Esophagus (tissue), 2 donors: ENCODE results near the gene MINK1. TPM values are rescaled to one million over a fixed set of nuclear protein-coding genes. Genes with fewer than 3 reads are reported as not detected.
"Not testable (repeated sequence)": the region's sequence is repeated elsewhere in the genome, so short reads cannot be mapped to it uniquely, and the experiment has no call there.

Source experiments
- H3K27ac ChIP-seq, 2 donors: one replicate each; pipeline ENCODE4 v1.5.1; 2013; ENCODE audit warnings: low read depth in 2 of 2, mild to moderate bottlenecking in 2 of 2, inconsistent platforms in 1 of 2, low read length in 1 of 2, moderate library complexity in 1 of 2
- H3K27me3 ChIP-seq, 2 donors: one replicate each; pipeline ENCODE4 v1.6.1; 2013; ENCODE audit warnings: low read length in 2 of 2, control low read depth in 1 of 2, mild to moderate bottlenecking in 1 of 2; ENCODE audit not compliant: insufficient read depth in 2 of 2, control insufficient read depth in 1 of 2
- H3K36me3 ChIP-seq, 2 donors: one replicate each; pipeline ENCODE4 v1.6.1; 2013; ENCODE audit warnings: low read length in 1 of 2; ENCODE audit not compliant: control insufficient read depth in 2 of 2, insufficient read depth in 2 of 2
- H3K4me1 ChIP-seq, 2 donors: one replicate each; pipeline ENCODE4 v1.6.1; 2013; ENCODE audit warnings: low read length in 1 of 2; ENCODE audit not compliant: control insufficient read depth in 2 of 2, insufficient read depth in 2 of 2
- H3K4me3 ChIP-seq, 2 donors: one replicate each; pipeline ENCODE4 v1.5.1; 2013; ENCODE audit warnings: low read length in 2 of 2, mild to moderate bottlenecking in 2 of 2, low read depth in 1 of 2, moderate library complexity in 1 of 2
- H3K9me3 ChIP-seq, 2 donors: one replicate each; pipeline ENCODE4 v1.6.1; 2013; ENCODE audit warnings: mild to moderate bottlenecking in 2 of 2, low read depth in 1 of 2, low read length in 1 of 2, moderate library complexity in 1 of 2; ENCODE audit not compliant: control insufficient read depth in 2 of 2, insufficient read depth in 1 of 2
- WGBS, 2 donors: extraction: QIAGEN DNeasy Blood & Tissue Kit; methylation state at CpG; one replicate each; pipeline ENCODE4 v1.1.7; 2013; 5-methylcytosine and 5-hydroxymethylcytosine counted together
- polyA plus RNA-seq, 2 donors: library from polyadenylated mRNA; stranded (reverse); fragments of 200-250 nt; gene quantifications; one replicate each; pipeline ENCODE4 v1.2.3, GENCODE V29; 2013
- donor health status: healthy with polysubstance abuse.
- donor health status: Bipolar disorder and iron deficiency.

Gene MINK1
- polyA plus RNA-seq, 2 donors = 86.1 to 161 TPM

GRCh38 chr17:4832829-4833177 is 337 bp upstream of the MINK1 start:
- H3K36me3 ChIP-seq, H3K4me1 ChIP-seq, H3K27me3 ChIP-seq, H3K9me3 ChIP-seq: not testable (repeated sequence)
- Histone ChIP-seq H3K4me3 (peak overlapping the region; percentile 86 to 93), H3K27ac (peak overlapping the region; percentile 87 to 93)
- 0% methylated on average over 9 to 10 of the region's 17 CpGs for WGBS, 2 donors

DNA sequence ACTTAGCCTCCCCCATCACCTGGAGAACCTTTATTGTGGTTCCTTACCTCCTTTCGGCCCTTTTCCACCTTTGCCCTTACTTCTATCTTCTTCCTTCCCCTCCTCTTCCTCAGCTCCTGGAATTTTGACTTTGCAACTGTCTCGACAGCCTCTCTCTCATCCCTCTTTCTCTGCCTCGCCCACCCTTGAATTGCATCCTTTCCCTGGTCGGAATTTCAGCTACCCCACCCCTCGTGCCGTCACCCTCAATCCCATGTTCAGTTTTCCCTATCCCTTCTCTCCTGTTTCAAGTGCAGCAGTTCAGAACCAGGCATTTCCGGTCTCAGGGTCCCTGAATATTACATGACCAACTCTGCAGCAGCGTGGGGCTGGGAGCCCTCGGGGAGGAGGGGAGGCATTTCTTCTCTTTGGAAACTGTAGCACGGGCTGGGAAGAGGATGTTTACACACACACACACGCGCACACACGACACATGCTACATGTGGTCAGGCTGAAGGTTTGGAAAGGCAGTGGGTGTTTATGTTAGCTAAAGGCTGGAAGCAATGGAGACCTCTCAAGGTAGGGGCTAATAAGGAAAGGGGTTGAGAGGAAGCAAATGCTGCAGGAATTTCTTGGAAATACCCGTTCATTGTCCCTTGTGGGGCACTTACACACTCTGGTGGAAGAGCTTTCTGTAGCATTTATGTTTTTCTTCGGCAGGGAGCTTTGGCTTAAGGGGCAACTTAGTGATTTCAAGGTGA is 971 bp downstream of the MINK1 start:
- H3K4me1 ChIP-seq = peaks cover 0 to 10% of the 10 kb centered on the region in 2 donors
- no peaks in the 10 kb centered on the region for H3K9me3 ChIP-seq
- H3K27me3 ChIP-seq = no peaks in the 10 kb centered on the region
- 3 to 4% methylated on average over 15 of the region's 15 CpGs for WGBS, 2 donors
- peaks cover 0 to 4% of the 10 kb centered on the region in 2 donors for H3K36me3 ChIP-seq
- H3K4me3 ChIP-seq = peak overlapping the region; percentile 86 to 93
- H3K27ac ChIP-seq = peak overlapping the region; percentile 87 to 93

GRCh38 chr17:4834681-4835020 is 1.5 kb downstream of the MINK1 start:
- Histone ChIP-seq H3K27ac (peak overlapping the region; percentile 87 to 93), H3K9me3 (no peaks in the 10 kb centered on the region), H3K4me3 (peak overlapping the region; percentile 86 to 93), H3K27me3 (no peaks in the 10 kb centered on the region), H3K4me1 (peaks cover 0 to 10% of the 10 kb centered on the region in 2 donors), H3K36me3 (peaks cover 0 to 4% of the 10 kb centered on the region in 2 donors)
- 41 to 56% methylated on average over 4 of the region's 4 CpGs for WGBS, 2 donors

DNA sequence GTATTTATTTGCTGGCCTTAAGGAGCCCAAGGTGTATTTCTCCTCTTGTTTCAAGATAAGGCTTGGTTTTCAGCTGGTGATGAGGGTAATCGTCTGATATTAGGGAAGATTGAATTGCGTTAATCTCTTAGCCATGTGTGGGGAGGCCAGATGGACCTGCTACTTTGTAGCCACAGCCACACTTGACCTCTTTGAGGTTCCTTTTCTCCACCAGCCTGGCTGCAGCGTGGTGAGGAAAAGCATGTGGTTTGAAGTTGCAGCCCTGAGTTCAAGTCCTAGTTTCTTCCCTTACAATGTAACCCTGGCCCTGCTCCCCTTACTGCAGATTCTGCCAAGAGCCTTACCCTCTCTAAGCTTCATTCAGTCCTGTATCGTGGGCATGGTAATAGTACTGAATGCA is 3.1 kb downstream of the MINK1 start:
- peaks cover 0 to 4% of the 10 kb centered on the region in 2 donors for H3K36me3 ChIP-seq
- H3K9me3 ChIP-seq = no peaks in the 10 kb centered on the region
- no peak overlapping the region for H3K4me3 ChIP-seq
- no peaks in the 10 kb centered on the region for H3K27me3 ChIP-seq
- peaks cover 7 to 16% of the 10 kb centered on the region in 2 donors for H3K4me1 ChIP-seq
- WGBS, 2 donors = 72 to 75% methylated on average over 4 of the region's 4 CpGs
- H3K27ac ChIP-seq = peak overlapping the region in 1 of 2 donors; percentile 75

DNA sequence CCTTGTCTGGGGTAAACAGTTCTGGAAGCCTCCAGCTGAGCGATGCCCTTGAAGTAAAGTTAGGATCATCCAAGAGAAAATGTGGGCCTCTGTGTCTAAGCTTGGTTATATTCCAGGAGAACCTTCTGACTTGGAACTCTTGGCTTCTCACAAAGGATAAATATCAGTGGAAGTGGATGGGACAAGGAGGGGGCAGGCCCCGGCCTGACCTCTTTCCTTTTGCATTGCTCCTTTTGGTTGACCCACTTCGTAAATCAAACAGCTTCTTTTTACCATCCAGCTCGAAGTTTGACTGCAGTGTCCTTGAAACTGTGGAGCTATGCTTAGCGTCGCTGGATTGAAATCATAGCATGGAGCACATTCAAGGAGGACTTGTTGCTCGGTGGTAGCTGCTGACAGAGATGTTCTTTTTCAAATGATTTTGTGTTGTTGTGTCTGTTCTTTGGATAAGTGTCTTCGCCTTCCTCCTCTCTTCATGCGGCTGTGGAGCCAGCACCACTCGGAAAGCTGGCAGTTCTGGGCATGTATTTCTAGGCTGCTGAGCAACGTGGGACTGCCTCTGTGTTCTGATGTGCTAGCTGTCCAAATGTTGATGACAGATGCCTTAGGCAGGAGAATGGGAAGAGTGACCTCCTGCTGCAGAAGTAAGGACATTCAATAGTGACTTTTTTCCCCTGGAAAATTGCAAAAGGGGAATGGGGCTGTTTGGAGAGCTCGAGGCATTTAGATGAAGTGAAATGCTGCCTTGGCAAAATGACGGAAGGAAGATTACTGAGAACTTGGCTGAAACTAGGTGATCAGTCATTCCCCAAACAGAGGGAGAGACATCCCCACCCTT is 4.5 kb downstream of the MINK1 start:
- no peaks in the 10 kb centered on the region for H3K9me3 ChIP-seq
- no peaks in the 10 kb centered on the region for H3K27me3 ChIP-seq
- WGBS, 2 donors = 38 to 47% methylated on average over 13 of the region's 13 CpGs
- peaks cover 0 to 4% of the 10 kb centered on the region in 2 donors for H3K36me3 ChIP-seq
- peak overlapping the region; percentile 5 to 38 for H3K27ac ChIP-seq
- H3K4me1 ChIP-seq = peaks cover 7 to 16% of the 10 kb centered on the region in 2 donors
- no peak overlapping the region for H3K4me3 ChIP-seq

DNA sequence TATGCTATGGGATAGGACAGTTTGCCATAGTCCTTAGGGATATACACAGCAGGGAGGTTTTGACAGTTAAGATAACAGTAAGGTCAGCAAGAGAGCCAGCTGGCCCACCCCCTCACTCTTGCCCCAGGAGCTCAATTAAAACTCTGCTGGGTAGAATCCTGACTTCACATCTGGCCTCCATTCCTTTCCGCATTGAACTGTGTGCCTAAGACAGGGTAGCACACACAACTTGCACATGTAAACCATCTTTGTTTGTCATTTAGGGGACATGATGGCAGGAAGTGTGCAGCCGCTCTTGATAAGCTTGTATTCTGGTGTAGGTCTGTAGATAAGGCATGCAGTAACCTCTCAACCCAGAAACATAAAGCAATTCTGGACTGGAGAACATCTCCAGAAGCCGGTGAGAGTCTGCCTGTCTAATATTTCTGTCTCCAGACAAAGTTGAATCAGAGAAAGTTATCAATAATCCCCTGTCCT is 5.2 kb downstream of the MINK1 start:
- H3K27ac ChIP-seq = peak overlapping the region in 1 of 2 donors; percentile 38
- H3K36me3 ChIP-seq = peaks cover 0 to 4% of the 10 kb centered on the region in 2 donors
- 84 to 87% methylated on average over 3 of the region's 3 CpGs for WGBS, 2 donors
- no peaks in the 10 kb centered on the region for H3K9me3 ChIP-seq
- H3K4me3 ChIP-seq = no peak overlapping the region
- no peaks in the 10 kb centered on the region for H3K27me3 ChIP-seq
- H3K4me1 ChIP-seq = peaks cover 7 to 16% of the 10 kb centered on the region in 2 donors

GRCh38 chr17:4839221-4839620 is 6.1 kb downstream of the MINK1 start:
- no peak overlapping the region for H3K4me3 ChIP-seq
- H3K4me1 ChIP-seq = peaks cover 7 to 16% of the 10 kb centered on the region in 2 donors

DNA sequence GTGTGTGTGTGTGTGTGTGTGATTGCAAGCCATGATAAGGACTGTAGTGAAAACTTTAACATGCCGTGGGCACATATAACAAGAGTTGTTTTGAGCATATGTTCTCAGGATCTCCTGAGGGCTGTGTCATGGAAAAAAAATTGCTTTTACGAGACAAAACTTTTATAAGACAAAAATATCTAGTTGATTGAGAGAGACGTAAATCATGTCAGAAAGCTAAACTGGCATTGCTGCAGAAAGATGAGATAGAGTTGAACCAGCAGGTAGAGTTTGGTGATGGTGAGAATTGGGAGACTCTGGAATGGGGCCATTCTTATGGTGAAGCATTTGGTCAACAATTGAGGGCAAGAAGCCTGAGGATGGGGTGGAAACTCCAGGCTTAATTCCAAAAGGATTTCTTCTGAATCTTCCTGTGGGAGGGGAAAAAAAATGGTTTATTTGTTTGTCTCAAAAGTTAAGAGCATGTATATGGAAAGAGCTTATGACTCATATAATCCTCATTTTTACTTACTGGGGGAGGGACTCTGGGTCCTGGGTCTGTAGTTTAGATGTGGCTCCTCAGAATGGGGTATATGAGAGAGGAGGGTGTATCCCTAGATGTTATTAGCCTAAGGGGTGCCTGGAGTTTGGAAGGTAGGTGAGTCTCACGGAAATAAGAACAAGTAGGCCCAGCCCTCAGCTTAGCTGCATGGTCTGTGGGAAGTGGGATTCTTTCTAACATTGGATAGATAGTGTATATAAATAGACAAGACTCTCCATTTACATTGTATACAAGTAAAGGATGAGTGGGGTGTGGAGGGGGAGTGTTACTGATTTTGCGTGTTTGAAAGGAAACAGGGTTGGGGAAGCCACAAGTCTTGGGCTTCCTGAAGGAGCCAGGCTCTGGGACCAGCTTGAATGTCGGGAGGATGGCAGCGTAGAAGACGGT is 7.1 kb downstream of the MINK1 start:
- Histone ChIP-seq H3K36me3 (peaks cover 0 to 7% of the 10 kb centered on the region in 2 donors), H3K27ac (peak overlapping the region in 1 of 2 donors; percentile 44), H3K9me3 (no peaks in the 10 kb centered on the region), H3K4me3 (no peak overlapping the region), H3K4me1 (peaks cover 7 to 14% of the 10 kb centered on the region in 2 donors), H3K27me3 (no peaks in the 10 kb centered on the region)
- WGBS, 2 donors = 69 to 75% methylated on average over 8 of the region's 8 CpGs

More at GRCh38 chr17:4839221-4839620, 6.1 kb downstream of the MINK1 start:
- Histone ChIP-seq H3K27ac (no peak overlapping the region), H3K27me3 (no peaks in the 10 kb centered on the region), H3K36me3 (peaks cover 0 to 4% of the 10 kb centered on the region in 2 donors), H3K9me3 (no peaks in the 10 kb centered on the region)
- WGBS, 2 donors = 87 to 92% methylated on average over 8 of the region's 8 CpGs

DNA sequence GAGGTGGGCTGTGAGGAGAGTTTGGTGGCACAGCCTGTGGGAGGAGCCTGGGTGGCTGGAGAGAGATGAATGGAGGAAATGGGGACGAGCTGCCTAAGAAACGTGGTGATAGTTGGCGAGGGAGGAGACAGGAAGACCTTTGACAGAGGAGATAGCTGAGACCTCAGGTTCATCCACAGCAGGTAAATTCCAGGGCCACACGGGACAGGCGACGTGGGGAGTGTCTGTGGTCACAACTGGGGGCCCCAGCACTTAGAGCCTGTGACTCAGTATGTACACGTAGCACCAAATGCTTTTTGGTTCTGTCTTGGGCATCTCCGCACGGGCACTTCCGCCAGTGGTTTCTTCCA is 7.7 kb downstream of the MINK1 start:
- Histone ChIP-seq H3K9me3 (no peaks in the 10 kb centered on the region), H3K4me1 (peaks cover 9 to 16% of the 10 kb centered on the region in 2 donors), H3K27ac (peak overlapping the region in 1 of 2 donors; percentile 44), H3K36me3 (peaks cover 0 to 7% of the 10 kb centered on the region in 2 donors), H3K27me3 (no peaks in the 10 kb centered on the region), H3K4me3 (no peak overlapping the region)
- WGBS, 2 donors = 83 to 86% methylated on average over 9 to 10 of the region's 10 CpGs
